ENCODE measurements around the gene FBXO39. TPM values are rescaled to one million over a fixed set of nuclear protein-coding genes. Genes with fewer than 3 reads are reported as not detected.

FBXO39 gene
- total RNA-seq, 1 donor from 2014 or later, result not detected

DNA sequence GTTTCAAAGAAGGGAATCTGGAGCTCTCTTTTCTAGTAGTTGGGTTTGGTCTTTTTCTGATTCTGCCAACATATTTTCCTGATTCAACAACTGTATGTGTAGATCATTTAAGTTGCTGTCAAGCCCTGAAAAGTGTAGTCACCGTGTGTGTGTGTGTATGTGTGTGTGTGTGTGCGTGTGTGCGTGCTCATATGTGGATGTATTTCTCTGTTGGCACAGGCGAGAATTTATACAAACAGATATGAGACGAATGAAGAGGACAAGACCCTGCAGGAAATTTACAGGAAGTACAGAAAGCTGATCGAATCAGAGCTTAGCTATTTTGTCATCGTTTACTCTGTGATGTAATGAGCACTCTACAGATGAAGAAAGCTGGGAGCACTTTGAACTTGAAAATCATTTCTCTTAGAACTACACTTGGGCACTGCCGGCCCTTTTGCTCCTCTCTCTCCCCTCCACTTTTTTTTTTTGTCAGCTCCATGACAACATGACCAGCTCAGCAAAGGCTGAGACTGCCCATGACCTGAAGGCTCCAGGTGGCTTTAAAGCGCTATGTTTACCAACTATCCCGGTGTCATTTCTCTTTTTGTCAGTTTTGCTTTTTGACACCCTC is 11.2 kb downstream of the FBXO39 start:
- Mint-ChIP-seq H3K4me3 (ENCODE audit: unreplicated experiment) (no peak overlapping the region), H3K36me3 (ENCODE audit: unreplicated experiment) (peaks cover 4% of the 10 kb centered on the region), H3K4me1 (ENCODE audit: low read depth, unreplicated experiment) (no peaks in the 10 kb centered on the region), H3K27ac (ENCODE audit: unreplicated experiment) (no peak overlapping the region), H3K27me3 (ENCODE audit: unreplicated experiment) (peaks cover 4% of the 10 kb centered on the region), H3K9me3 (ENCODE audit: unreplicated experiment) (no peaks in the 10 kb centered on the region)
- TF ChIP-seq, protein P1, sequence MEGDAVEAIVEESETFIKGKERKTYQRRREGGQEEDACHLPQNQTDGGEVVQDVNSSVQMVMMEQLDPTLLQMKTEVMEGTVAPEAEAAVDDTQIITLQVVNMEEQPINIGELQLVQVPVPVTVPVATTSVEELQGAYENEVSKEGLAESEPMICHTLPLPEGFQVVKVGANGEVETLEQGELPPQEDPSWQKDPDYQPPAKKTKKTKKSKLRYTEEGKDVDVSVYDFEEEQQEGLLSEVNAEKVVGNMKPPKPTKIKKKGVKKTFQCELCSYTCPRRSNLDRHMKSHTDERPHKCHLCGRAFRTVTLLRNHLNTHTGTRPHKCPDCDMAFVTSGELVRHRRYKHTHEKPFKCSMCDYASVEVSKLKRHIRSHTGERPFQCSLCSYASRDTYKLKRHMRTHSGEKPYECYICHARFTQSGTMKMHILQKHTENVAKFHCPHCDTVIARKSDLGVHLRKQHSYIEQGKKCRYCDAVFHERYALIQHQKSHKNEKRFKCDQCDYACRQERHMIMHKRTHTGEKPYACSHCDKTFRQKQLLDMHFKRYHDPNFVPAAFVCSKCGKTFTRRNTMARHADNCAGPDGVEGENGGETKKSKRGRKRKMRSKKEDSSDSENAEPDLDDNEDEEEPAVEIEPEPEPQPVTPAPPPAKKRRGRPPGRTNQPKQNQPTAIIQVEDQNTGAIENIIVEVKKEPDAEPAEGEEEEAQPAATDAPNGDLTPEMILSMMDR (IDR thresholded peaks at IDR 0.05; ENCODE audit: partially characterized antibody, unreplicated experiment), result no peak
- no peak for DNase-seq

DNA sequence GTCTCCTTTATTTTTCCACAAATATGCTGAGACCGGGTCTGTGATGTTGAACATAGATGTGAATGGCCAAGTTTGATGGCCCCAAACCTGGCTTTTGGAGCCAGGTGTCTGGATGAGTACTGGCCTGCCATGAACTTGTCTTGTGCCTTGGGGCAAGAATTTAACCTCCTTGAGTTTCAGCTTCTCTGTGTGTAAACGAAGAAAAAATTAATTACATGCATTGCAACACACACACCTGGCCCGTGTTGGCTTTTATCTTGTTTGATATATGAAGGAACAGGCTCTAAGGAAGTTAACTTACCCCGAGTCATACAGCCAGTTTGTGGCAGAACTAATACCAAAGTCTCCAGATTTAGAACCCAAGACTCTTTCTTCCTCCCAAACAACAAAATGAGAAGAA is 13.1 kb downstream of the FBXO39 start:
- Mint-ChIP-seq H3K27me3 (ENCODE audit: unreplicated experiment) (peaks cover 4% of the 10 kb centered on the region), H3K4me1 (ENCODE audit: low read depth, unreplicated experiment) (no peaks in the 10 kb centered on the region), H3K4me3 (ENCODE audit: unreplicated experiment) (no peak overlapping the region), H3K9me3 (ENCODE audit: unreplicated experiment) (no peaks in the 10 kb centered on the region), H3K36me3 (ENCODE audit: unreplicated experiment) (peaks cover 4% of the 10 kb centered on the region), H3K27ac (ENCODE audit: unreplicated experiment) (no peak overlapping the region)
- TF ChIP-seq, protein P1 (IDR thresholded peaks at IDR 0.05; ENCODE audit: partially characterized antibody, unreplicated experiment), result no peak
- no peak for DNase-seq

DNA sequence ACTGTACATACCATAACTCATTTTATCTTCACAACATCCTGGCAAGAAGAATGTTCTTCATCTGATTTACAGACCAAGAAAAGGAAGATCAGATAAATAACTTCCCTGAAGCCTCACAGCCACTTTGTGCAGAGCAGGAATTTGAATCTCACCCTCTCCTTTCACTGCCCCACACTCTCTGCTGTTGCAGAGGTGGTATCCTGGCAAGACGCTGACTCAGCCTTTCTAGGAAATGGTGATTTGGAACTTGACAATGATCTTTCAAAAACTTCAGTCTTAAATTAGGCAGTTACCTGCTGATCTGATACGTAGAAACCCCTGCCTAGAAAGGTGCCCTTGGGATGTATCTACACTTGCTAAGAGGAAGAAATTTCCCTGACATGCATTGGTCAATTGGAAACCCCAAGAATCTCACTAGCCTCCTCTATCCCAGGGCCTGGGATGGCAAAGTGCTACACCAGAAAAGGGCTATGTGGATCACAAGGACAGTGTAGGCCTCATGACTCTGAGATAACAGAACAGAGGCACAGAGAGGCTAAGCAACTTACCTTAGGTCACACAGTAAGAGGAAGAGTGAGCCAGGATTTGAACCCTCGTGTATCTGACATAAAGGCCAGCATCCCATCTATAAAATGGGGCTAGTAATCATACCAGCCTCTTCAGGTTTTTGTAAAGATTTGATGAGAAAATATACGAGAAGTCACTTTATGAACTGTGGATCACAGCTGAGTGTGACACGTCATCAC is 17.9 kb downstream of the FBXO39 start:
- H3K27ac Mint-ChIP-seq (ENCODE audit: unreplicated experiment), result no peak overlapping the region
- TF ChIP-seq, protein P1 (IDR thresholded peaks at IDR 0.05; ENCODE audit: partially characterized antibody, unreplicated experiment), result no peak

DNA sequence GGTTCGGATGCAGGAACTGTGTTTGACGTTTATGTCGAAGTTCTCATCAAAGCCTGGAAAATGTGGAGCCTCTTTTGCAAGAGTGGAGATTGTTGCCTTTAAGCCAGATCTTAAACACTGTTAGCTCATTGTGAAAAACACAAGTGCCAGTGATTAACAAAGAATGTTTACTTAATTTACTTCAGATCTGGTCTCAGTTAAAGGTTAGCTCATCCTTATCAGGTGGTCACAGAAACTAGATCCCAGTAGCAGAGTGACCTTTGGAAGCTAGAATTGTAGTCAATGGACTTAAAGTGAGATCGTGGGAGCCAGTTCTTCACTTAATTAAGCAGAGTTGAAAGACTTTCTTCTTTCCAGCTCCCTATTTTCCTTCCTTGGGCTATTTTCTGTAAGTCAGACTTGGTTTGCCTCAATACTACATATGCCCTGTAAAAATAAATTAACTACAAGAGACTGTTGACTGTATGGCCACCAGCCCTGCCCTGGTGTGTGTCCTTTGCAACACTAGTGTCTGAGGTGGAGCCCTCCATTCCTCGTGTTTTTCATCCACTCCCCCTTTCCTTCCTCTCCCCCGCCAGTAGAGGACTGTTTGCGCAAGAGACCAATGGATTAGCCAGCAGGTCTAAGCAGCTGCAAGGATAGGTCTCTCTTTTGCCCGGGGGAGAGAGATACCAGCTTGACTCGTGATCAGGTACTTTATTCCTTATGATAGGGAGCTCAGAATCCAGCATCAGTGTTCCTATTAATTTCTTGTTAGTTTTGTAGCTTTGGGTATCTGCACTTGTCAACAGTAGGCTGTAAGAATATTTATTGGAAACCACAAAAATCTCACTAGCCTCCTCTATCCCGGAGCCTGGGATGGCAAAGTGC is 20.2 kb downstream of the FBXO39 start:
- no peak overlapping the region for H3K27ac Mint-ChIP-seq (ENCODE audit: unreplicated experiment)
- H3K36me3 Mint-ChIP-seq (ENCODE audit: unreplicated experiment), result no peaks in the 10 kb centered on the region
- no peak overlapping the region for H3K4me3 Mint-ChIP-seq (ENCODE audit: unreplicated experiment)
- TF ChIP-seq, protein P1 (IDR thresholded peaks at IDR 0.05; ENCODE audit: partially characterized antibody, unreplicated experiment), result no peak
- H3K4me1 Mint-ChIP-seq (ENCODE audit: low read depth, unreplicated experiment), result no peaks in the 10 kb centered on the region
- DNase-seq, result no peak
- H3K9me3 Mint-ChIP-seq (ENCODE audit: unreplicated experiment), result no peaks in the 10 kb centered on the region
- no peaks in the 10 kb centered on the region for H3K27me3 Mint-ChIP-seq (ENCODE audit: unreplicated experiment)

More for the DNA sequence above, 17.9 kb downstream of the FBXO39 start:
- H3K4me3 Mint-ChIP-seq (ENCODE audit: unreplicated experiment), result no peak overlapping the region
- no peaks in the 10 kb centered on the region for H3K27me3 Mint-ChIP-seq (ENCODE audit: unreplicated experiment)
- DNase-seq, result no peak
- H3K9me3 Mint-ChIP-seq (ENCODE audit: unreplicated experiment), result no peaks in the 10 kb centered on the region
- H3K4me1 Mint-ChIP-seq (ENCODE audit: low read depth, unreplicated experiment), result no peaks in the 10 kb centered on the region
- no peaks in the 10 kb centered on the region for H3K36me3 Mint-ChIP-seq (ENCODE audit: unreplicated experiment)

Measured in glutamatergic neuron (in vitro differentiated cells).